AG09309 (cell line): ENCODE measurements around the gene ADGRE1.

ENCODE experiments used
- DNase-seq: peaks from one replicate; pipeline ENCODE4 v3.0.0-alpha.2; 2010; ENCODE audit warnings: low read depth
- H3K4me3 ChIP-seq: 2 replicates; pipeline ENCODE4 v1.5.1; 2011; ENCODE audit warnings: mild to moderate bottlenecking, low read depth, low read length, moderate library complexity; ENCODE audit not compliant: control insufficient read depth
- TF ChIP-seq, protein P1 (sequence below): IDR thresholded peaks from 2 replicates; pipeline ENCODE4 v1.5.1; 2011; ENCODE audit warnings: mild to moderate bottlenecking, low read depth, low read length, inconsistent platforms; ENCODE audit not compliant: insufficient read depth, control insufficient read depth; ENCODE audit errors: missing control alignments

Gene ADGRE1

DNA sequence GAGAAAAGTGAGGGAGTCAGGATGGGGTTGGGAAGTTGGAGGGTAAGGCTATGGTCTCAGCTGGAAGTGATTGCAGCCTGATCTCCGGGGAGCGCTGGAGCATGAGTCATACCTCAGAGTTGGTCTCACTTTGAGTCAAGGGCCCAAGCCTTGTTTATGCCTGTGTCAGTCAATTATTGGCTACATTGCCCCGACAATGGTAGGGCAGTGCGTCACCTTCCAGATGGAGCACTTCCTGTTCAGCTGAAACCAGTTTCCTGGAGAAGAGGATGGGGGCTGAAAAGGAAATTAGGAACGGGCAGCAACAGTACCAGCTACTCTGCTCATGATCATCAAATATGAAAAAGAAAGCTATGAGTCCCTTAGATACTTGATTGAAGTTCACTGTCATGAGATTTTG lies 60.4 kb downstream of the ADGRE1 start:
- DNase-seq = peak; percentile 16
- no peak overlapping the region for H3K4me3 ChIP-seq

DNA sequence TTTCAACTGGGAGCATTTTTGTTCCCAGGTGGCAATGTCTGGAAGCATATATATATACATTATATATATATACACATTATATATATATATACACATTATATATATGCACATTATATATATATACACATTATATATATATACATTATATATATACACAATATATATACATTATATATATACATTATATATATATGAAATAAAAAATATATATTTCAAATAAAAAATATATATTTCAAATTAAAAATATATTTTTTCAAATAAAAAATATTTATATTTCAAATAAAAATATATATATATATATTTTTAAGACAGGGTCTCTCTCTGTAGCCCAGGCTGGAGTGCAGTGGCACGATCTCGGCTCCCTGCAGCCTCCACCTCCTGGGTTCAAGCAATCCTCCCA lies 61.5 kb downstream of the ADGRE1 start:
- no peak for DNase-seq
- H3K4me3 ChIP-seq = no peak overlapping the region
- TF ChIP-seq, protein P1, sequence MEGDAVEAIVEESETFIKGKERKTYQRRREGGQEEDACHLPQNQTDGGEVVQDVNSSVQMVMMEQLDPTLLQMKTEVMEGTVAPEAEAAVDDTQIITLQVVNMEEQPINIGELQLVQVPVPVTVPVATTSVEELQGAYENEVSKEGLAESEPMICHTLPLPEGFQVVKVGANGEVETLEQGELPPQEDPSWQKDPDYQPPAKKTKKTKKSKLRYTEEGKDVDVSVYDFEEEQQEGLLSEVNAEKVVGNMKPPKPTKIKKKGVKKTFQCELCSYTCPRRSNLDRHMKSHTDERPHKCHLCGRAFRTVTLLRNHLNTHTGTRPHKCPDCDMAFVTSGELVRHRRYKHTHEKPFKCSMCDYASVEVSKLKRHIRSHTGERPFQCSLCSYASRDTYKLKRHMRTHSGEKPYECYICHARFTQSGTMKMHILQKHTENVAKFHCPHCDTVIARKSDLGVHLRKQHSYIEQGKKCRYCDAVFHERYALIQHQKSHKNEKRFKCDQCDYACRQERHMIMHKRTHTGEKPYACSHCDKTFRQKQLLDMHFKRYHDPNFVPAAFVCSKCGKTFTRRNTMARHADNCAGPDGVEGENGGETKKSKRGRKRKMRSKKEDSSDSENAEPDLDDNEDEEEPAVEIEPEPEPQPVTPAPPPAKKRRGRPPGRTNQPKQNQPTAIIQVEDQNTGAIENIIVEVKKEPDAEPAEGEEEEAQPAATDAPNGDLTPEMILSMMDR = no peak

More for the DNA sequence above, 60.4 kb downstream of the ADGRE1 start:
- TF ChIP-seq, protein P1 = no peak

DNA sequence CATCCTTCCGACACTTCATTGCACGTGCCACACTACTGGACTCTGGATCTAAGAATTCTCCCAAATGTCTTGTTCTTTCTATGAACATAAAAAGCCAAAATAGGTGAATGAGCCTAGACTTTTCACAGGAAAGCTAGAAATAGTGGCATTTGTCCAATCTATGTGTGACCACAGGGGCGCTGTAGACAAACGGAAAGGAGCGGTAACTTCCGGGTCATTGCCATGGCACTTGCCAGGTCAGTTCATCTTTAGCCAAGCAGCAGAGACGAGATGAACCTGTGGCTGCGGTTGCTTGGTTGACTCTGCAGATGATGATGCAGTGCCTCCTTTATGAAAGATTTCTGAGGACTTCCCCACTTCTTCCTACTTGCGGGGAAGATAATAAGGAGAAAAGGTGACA lies 65.6 kb downstream of the ADGRE1 start:
- no peak overlapping the region for H3K4me3 ChIP-seq
- DNase-seq = no peak
- TF ChIP-seq, protein P1 = no peak

DNA sequence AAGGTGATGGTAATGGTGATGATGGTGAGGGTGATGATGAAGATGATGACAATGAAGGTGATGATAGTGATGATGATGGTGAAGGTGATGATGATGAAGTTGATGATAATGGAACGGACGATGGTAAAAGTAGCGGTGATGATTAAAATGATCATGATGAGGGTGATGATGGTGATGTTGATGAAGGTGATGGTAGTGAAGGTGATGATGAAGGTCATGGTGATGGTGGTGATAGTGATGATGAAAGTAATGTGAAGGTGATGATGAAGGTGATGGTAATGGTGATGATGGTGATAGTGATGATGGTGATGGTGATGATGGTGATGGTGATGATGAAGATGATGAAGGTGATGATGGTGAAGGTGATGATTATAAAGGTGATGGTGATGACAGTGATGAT lies 67.7 kb downstream of the ADGRE1 start:
- no peak overlapping the region for H3K4me3 ChIP-seq
- DNase-seq = no peak
- TF ChIP-seq, protein P1 = no peak

DNA sequence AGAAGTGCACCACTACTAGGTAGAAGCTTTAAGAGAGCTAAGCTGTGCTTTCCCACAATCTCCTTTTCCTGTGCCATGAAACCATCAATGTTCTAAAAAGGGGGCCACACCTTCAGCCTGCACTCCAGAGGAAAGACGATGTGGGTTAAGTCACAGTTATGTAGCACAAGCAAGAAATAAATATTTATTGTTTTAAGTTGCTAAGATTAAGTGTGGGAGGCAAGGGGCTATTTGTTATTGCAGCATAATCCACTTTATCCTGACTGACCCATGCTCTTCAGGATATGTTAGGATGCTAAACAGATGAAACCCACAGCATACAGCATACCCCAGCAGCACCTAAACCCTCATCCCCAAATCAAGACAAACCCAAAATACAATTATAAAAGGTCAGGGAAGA lies 69.2 kb downstream of the ADGRE1 start:
- no peak for DNase-seq

DNA sequence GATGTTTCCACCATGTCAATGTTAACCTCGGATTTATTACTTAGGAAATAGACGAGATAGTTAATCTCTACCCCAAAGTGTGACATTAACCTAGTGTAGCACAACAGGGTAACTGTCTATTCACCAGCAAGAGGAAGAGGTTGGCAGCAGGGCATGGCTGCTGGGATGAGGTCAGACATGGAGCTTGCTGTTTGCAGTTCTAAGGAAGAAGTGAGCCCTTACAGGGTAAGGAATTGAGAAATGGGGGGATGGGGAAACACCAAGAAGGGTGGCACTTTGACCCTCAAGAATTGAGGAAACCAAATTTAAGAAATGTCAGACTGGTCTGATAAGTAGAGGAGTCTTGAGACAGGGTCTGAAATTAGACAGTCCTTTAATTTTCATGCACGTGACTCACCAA lies 71.4 kb downstream of the ADGRE1 start:
- TF ChIP-seq, protein P1 = no peak
- no peak overlapping the region for H3K4me3 ChIP-seq
- DNase-seq = no peak

More for the DNA sequence above, 69.2 kb downstream of the ADGRE1 start:
- TF ChIP-seq, protein P1 = no peak
- no peak overlapping the region for H3K4me3 ChIP-seq
